Stimulated activated CD8-positive, alpha-beta memory T cell treated with anti-CD3 and anti-CD28 coated beads, Interleukin-4, amount 100 ng/mL, for 24 hours (primary cell): ENCODE results near the gene DSCAM.

Experiments
- DNase-seq: peaks from one replicate; pipeline ENCODE4 v3.0.0-alpha.2; 2020; ENCODE audit warnings: low read depth

Gene DSCAM

DNA sequence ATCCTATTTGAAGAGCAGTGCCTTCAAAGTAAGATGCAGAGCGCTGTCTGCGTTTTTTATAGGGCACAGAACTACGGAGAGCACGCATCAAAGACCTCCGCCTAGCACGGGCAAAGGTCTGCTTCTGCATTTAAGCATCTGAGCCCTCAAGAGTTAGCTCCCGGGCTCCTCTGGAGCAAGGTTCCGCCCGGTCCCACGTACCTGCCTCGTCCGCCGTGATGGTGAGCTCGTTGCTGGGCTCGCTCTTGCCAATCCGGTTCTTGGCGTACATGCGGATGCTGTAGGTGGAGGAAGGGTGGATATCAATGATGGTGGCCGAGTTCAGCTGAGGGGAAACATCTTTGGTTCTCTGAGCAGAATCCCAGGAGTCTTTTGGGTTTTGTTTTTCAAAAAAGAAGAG lies 668.2 kb downstream of the DSCAM start:
- DNase-seq = no peak

DNA sequence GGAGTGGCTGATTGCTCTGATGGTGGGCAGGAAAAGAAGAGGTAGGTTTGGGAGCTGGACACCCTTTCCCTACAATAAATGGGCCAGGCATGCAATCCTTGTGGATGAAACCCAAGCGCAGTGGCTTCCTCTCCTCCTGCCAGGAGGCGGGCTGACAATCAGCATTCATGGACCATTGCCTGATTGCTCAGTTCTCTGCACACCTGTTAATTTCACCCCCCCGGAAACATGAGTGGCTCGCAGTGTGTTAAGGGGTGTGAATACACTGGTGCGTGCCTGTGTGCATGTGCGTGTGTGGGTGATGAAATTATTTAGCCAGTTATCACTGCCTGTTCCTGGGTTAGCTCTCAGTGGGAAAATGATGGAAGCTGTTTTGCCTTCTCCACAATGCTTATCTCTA lies 669.0 kb downstream of the DSCAM start:
- no peak for DNase-seq

DNA sequence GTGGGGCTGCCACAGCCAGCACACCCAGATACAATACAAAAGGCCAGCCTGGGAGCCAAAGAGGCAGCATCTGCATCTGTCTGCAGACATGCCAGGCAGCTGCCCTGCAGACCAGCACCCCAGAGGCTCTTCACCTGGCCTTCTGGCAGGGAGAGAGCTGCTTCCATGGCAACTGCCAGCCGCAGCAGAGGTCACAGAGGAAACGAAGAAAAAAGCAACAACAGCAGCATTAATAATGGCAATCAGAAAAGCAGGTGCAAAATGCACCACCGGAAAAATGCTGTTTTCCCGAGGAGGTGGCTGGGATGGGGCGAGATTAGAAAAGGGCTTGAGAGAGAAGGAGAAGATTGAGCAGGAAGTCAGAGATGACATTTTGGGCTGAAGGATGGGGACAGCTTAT lies 670.2 kb downstream of the DSCAM start:
- no peak for DNase-seq

DNA sequence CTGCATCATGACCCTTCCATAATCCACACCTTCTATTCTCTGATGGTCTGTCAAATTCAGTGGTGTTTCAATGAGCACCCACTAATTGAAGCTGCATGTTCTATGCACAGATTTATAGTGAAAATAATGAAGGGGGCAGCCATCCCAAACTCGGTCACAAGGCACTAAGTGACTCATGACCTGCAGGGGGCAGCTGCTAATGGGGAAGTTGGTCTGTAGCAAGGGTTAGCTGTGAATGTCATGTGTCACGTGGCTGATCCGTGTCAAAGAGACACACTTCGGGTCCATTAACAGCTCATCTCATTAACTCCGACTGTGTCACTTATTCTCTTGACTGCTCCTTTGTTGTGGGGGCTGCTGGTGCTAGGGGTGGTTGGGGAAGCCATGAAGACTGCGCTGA lies 673.1 kb downstream of the DSCAM start:
- DNase-seq = no peak

GRCh38 chr21:40169971-40170370 lies 677.0 kb downstream of the DSCAM start:
- no peak for DNase-seq

DNA sequence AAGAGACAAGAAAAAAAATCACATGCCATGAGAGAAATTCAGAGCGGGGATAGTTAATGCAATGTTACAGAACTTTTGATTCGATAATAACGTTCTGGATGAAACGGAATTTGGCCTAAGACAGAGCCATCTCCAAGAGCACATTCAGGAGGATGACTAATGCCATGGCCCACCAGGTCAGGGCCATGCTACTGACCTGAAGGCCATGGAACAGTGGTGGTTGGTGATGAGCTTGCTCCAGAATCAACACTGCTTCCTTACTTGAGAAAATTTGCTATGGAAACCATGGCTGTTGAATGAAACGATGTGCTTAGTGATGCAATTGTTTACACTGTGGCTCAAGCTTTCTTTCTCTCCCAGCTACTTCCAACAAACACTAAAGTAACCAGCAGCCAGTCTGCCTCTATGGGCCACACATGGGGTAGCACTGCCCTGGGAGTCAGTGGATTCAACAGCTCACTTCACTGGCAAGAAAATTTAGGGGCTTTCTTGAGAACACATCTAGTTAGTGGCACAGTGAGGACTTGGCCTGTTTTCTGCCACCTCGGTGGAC lies 680.6 kb downstream of the DSCAM start:
- DNase-seq = no peak

GRCh38 chr21:40165773-40166070 lies 681.2 kb downstream of the DSCAM start:
- DNase-seq = no peak

- no peak for DNase-seq
These were observed 681.8 kb downstream of the DSCAM start for GRCh38 chr21:40164905-40165772.

DNA sequence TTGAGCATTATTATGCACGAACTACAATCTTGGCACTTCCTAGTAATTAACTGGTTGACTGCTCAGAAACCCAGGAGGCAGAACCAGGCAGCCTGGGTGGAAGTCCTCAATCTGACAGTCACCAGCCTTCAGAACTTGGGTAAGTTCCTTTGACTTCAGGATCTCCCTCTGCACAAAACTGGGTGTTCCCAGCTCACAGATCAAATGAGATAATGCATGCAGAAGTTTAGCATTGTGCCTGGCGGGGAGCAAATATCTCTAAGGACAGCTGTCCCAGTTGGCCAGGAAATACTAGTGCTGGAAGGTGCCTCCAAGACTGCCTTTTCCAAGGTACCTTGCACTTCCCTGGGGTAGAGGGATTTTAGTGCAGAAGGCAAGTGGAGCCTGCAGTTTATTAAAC lies 684.9 kb downstream of the DSCAM start:
- DNase-seq = no peak

DNA sequence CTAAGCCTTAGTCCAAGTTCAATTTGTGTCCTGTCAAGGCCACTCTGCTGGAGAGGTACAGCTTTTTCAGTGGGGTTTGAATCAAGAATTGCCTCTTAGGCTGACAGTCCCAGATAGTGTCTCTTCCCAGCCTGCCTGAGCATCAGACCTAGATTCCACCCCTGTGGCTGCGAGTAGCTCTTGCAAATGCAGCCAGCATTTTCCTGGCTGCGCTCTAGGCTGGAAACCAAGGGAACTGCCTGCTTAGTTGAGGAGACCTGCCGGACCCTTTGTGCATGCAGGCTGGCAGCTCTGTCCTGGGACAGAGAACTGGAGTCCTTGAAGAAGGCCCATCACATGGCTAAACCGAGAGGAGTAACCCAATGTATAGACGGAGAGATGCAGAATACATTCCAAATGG lies 686.0 kb downstream of the DSCAM start:
- DNase-seq = no peak

GRCh38 chr21:40158366-40158765 lies 688.6 kb downstream of the DSCAM start:
- DNase-seq = no peak

- DNase-seq = no peak
These were observed 691.4 kb downstream of the DSCAM start for GRCh38 chr21:40155563-40155962.

DNA sequence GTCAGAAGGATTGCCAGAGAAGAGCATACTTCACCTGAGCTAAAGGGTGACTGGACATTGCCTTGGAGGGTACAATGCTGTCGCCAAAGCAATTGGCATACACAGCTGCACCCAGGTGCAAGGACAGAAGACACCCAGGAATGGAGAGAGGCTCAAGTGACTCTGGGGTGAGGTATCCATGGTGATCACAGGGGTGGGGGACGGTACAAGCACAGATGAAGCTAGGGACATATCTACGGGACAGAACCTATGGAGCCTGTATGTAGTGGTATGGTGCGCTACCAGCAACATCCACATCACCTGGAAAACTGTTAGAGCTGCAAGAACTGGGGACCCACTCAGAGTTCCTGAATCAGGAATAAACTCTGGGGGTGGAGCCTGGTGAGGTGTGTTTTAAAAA lies 693.6 kb downstream of the DSCAM start:
- no peak for DNase-seq

GRCh38 chr21:40152476-40152875 lies 694.5 kb downstream of the DSCAM start:
- no peak for DNase-seq

GRCh38 chr21:40151611-40152010 lies 695.3 kb downstream of the DSCAM start:
- DNase-seq = no peak

DNA sequence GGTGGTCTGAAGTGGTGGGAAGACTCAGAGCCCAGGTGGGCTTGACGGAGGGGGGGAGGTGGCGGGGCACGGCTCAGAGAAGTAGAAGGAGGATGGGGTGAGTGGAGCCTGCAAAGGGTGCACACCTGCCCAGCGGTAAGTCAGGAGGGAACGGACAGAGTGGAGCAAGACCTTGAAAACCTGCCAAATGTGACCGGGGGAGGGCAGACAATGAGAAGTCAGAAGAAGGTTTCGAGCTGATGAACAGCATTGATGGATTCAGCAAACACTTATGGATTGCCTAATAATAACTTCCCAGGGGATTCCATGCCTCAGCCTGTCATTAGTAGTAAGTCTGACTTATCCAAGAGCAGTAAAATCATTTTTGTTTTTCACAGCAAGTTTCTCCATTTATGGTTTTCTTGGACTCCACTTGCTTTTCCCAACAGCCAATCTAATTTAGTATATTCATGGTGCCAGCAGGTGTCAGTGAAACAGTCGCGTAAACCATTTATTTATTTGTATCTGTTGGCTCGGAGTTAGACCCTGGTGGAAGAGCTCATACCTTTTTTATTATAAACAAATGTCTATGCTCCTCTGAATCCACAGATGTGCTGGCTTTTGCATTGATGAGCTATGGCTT lies 700.6 kb downstream of the DSCAM start:
- DNase-seq = no peak

DNA sequence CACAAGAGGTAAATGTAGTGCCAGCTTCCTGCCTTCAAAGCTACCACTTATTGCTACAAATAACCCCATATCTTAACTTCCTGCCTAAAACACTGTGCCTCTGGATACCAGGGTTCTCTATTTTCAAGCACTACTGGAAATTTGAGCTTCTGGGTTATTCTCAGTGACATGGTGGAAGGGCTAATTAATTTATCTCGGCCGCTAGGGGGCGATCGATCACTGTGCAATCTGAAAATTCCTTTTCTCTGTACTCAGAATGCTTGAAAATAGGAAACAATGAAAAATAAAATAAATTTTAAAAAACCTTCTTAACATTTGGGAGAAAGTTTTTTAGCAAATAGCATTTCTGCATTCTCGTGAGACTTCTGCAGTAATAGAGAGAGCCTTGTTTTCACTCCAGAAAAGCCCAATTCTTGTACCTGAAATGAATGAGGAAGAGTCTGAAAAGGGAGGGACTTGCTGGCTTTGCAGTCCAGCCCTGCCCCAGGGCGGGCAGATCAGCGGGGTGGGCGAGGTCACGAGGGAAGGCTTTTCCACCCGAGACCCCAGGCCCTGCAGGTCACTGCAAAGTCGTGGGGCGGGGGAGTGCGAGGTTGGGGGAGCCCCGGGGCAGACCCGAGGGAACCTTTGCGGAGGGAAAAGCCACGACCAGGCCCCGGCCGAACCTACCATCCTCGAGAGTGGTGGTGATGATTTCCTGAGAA lies 703.0 kb downstream of the DSCAM start:
- DNase-seq = no peak

DNA sequence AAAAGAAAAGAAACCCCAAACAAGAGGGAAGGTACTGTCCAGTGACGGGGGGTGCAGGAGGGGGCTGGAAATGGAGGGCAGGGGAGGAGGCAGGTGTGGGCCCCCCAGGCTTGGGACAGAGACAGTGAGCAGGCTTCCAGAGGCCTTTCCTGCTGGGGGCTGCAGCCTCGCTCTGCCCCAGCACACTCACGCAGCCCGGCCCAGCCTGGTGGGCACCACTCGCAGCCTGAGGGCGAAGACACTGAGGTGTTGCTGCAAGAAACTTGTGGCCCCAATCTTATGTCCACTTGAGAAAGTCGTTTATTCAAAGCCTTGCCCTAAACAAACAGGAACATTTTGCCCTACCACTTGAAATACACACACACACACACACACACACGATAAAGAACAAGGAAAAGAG lies 705.3 kb downstream of the DSCAM start:
- DNase-seq = no peak

DNA sequence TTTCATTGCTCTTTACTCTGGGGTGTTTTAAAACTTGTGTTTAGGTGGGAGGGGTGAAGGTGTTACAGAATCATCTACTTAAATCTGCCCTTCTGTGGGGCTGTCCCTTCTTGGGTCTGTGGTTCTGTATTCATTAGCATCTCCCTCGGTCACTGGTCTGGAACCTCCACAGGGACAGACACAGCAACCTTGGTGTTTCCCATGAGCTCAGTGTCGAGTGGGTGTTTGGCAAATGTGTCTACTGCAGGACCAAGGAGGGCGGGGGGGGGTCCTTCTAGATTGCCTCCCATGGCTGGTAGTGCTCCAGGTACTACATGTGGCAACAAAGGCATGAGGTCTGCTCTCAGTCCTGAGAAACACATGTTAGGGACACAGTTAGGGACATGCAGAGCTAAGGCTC lies 706.3 kb downstream of the DSCAM start:
- DNase-seq = no peak

GRCh38 chr21:40139636-40140035 lies 707.3 kb downstream of the DSCAM start:
- DNase-seq = no peak

GRCh38 chr21:40136571-40136970 lies 710.4 kb downstream of the DSCAM start:
- DNase-seq = no peak

DNA sequence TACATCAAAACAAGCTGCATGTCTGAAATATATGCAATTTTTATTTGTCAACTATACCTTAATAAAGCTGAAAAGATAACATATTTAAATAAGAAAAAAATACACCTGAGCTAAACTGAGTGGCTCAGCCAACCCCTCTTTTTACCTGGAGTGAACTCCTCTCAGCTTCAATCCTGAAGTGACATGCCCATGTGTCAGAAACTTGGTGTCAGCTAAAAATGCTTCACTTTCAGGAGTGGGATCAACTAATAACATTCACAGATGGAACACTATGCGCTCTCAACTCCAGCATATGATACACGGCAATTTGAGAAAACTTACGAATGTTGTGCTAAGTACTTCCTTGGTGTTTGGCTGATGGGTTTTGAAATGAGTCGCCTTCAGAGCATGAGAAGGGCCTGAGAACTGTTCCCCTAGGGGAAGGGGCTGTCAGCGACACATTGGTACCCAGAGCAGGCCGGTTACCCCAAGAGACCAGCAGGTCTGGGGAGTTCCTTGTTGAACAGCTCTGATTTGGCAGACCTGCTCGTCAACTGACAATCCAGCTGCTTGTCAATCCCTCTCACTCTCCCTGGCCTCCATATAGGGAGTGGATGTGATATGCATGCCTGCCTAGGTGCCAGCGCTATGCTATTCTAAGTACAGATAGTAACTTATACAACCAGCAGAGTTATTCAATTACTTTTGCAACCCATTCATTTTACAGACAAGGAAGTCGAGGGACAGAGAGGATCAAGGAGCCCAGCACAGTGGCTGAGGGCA lies 712.0 kb downstream of the DSCAM start:
- DNase-seq = no peak
